GM12875 (cell line): ENCODE results near the gene GRID2.

Experiments used
- H3K4me3 ChIP-seq: one replicate; pipeline ENCODE4 v1.5.1; 2011; ENCODE audit warnings: low read depth, low read length, control low read depth
- TF ChIP-seq, protein P1 (sequence below): IDR thresholded peaks from 2 replicates; pipeline ENCODE4 v1.5.1; 2011; ENCODE audit warnings: low read depth, mild to moderate bottlenecking, control low read depth, inconsistent platforms, low read length, moderate library complexity, borderline replicate concordance; ENCODE audit not compliant: insufficient read depth

GRID2 gene

DNA sequence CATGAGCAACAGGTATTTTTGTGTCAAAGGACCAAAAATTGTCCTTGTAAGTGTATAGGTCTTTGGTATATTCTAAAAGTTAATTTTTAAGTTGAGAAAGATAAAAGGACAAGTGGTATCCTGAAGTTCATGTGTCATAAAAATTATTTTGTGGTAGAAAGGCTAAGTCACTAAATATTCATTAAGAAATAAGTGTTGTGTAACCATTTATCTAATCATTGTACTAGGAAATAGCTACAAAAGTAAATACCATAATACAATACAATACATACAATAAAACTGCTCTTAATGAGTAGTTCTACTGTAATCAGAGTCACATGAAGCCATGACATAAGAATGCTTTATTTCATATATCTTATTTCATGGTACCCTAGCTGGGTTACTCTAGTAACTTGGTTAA, 1442.3 kb downstream of the GRID2 start:
- TF ChIP-seq, protein P1, sequence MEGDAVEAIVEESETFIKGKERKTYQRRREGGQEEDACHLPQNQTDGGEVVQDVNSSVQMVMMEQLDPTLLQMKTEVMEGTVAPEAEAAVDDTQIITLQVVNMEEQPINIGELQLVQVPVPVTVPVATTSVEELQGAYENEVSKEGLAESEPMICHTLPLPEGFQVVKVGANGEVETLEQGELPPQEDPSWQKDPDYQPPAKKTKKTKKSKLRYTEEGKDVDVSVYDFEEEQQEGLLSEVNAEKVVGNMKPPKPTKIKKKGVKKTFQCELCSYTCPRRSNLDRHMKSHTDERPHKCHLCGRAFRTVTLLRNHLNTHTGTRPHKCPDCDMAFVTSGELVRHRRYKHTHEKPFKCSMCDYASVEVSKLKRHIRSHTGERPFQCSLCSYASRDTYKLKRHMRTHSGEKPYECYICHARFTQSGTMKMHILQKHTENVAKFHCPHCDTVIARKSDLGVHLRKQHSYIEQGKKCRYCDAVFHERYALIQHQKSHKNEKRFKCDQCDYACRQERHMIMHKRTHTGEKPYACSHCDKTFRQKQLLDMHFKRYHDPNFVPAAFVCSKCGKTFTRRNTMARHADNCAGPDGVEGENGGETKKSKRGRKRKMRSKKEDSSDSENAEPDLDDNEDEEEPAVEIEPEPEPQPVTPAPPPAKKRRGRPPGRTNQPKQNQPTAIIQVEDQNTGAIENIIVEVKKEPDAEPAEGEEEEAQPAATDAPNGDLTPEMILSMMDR = no peak
- no peak overlapping the region for H3K4me3 ChIP-seq

DNA sequence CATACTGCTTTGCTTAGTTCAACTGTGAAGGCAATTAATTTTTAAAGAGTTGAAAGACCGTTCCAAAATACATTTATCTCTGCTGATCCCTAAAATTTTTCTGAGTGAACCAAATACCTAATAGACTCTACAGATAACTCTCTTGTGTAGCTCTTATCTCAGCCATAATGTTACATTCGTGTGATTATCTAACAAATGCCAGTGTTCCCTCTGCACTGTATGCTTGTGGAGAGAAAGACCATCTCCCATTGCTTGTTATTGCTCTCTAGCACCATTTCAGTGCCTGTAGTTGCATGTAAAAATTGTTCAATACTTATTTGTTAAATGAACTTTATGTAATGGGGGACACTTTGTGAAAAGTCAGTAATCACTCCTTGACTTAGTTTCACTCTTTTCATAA, 1443.5 kb downstream of the GRID2 start:
- TF ChIP-seq, protein P1 = no peak
- H3K4me3 ChIP-seq = no peak overlapping the region

DNA sequence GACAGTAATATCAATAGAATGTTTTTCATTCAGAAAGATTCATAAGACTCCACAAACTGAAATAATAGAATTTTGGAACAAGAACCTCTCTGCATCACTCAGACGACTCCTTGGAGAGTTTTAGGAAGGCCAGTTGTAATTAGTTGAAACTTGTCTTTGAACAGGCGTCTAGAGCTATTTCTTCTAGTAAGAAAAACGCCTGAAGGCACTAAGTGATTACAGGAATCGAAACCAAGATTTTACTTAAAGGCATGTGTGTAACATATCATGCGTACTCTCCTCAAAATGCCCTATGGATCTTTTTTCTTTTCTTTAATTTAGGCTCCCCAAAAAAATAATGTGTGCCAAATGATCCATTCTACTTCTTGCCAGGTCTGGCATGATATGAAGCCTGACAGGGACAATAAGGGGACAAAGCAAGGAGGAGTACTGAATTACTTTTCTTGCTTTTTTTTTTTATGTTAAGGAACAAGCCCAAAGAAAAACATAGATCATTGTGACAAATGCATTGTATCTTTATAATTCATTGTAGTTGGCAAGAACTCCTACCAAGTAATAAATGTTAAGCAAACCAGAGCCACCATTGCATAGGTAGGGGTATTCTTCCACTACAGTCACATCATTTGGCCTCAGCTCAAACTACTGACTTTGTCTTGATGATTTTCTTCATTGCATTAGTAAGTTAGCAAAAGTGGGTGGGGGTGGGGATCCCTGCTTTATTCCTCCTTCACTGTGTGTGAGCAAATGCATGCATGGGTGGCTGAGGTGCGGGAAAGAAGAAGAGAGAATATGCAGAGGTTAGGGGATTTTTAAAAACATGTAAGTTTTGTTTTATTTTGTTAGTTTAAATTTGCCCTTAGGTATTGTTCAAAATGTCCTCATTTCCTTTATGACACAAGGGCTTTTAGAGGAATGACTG, 1444.9 kb downstream of the GRID2 start:
- TF ChIP-seq, protein P1 = no peak
- H3K4me3 ChIP-seq = no peak overlapping the region

DNA sequence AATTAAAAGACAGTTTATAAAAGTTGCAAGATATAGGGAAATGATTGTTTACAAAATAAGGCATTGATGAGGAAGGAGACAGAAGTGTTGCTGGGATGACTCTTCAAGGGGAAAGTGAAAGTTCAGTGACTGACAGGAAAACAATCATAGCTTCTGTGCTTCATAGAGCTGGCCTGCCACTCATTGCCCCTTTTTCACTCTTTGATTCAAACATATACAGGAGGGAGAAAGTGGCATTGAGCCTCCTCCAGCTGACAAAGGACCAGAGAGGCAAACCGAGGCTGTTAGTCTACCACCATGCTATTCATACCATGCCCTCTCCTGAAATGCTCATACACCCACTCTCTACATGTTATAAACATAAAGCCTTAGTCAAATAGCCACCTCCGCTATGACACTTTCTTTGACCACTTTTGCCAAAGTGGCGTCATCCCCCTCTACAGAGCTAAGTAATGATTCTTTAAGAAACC, 1445.6 kb downstream of the GRID2 start:
- TF ChIP-seq, protein P1 = no peak
- H3K4me3 ChIP-seq = peak overlapping the region; percentile 3

DNA sequence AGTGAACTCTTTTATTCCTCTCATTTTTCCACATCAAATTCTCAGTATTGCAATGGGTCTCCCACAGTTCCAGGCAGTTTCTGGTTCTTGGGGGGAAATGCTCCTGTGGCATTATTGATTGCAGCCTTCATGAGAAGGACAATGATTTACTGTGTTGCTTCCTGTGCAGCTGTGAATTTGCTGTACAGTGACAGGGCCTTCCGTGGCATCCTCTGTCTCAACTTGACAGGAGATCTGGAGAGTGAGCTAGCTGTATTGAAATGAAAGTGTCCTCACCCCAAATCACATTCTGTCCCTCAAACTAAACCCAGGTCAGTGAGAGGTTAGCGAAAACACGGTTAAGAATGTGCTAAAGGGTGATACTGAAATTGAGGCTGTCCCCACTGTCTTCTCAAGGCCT, 1447.6 kb downstream of the GRID2 start:
- TF ChIP-seq, protein P1 = no peak
- no peak overlapping the region for H3K4me3 ChIP-seq

DNA sequence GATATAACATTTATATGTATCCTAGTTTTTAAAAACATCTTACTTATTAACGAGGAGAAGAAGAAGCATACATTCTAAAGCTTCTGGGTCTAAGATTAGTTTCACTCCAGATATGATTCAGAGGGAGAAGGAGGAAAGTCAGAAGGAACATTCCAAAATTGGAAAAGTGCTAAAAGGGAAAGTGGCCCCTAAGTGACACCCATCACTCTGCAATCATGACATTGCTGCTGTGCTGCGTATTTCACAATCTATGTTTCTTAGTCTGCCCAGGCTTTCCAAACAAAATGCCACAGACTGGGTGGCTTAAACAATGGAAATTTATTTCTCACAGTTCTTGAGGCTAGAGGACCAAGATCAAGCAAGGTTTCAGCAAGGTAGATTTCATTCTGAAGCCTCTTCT, 1452.3 kb downstream of the GRID2 start:
- no peak overlapping the region for H3K4me3 ChIP-seq
- TF ChIP-seq, protein P1 = no peak

DNA sequence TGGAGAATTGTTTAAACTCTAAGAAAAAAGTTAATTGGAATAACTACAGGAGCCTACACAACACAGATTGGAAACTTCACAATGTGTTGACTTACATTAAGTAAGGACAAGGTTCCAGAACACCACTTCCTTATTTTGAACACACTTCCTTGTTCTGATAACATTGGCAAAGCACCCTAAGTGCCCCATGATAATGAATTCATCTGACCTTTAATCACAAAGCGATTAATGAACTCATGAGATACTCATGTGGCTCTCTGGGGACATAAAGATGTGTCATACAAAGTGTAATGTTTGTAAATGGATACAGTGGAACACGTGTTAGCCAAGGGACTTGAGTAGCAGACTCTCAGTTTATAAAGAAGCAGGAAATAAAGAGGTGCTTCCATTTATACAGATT, 1455.7 kb downstream of the GRID2 start:
- TF ChIP-seq, protein P1 = no peak

More for the DNA sequence above, 1455.7 kb downstream of the GRID2 start:
- H3K4me3 ChIP-seq = no peak overlapping the region
